Astrocyte (in vitro differentiated cells and primary cell): ENCODE measurements around the gene APOBR.

Experiments
- CTCF ChIP-seq: IDR thresholded peaks from 2 replicates; pipeline ENCODE4 v1.5.1; 2011; ENCODE audit warnings: low read depth, mild to moderate bottlenecking, inconsistent platforms, low read length, moderate library complexity; ENCODE audit not compliant: insufficient read depth
- EZH2 ChIP-seq: IDR thresholded peaks from 2 replicates; pipeline ENCODE4 v1.6.1; 2012; ENCODE audit warnings: mild to moderate bottlenecking, low read length, inconsistent platforms; ENCODE audit not compliant: insufficient read depth

GRCh38 chr16:28529124-28529523, 34.7 kb downstream of the APOBR start:
- TF ChIP-seq CTCF (no peak), EZH2 (no peak)
